A549 (cell line): ENCODE measurements around the gene FAM89A. TPM values are rescaled to one million over a fixed set of nuclear protein-coding genes. Genes with fewer than 3 reads are reported as not detected.

Experiments used
- ATAC-seq, 2 experiments: fragments of 200-7000 bp in 1 of 2; fragments of >200 bp in 1 of 2; cut with Nextera tagmentation in 1 of 2; cut with Tn5 transposase in 1 of 2; 3 replicates each; pipeline versions ENCODE4 v1.8.0 to v1.9.1; 2018 to 2020; ENCODE audit warnings: mild to moderate bottlenecking in 1 of 2, moderate library complexity in 1 of 2
- CTCF ChIA-PET: fragments of 300-600 bp; sonication (Branson Sonifier 250); formaldehyde crosslinking; extraction: SDS; loops from one replicate; lab custom pipeline; 2021; ENCODE audit warnings: antibody characterized with exemption, inconsistent platforms; lab: Yijun Ruan, JAX
- POLR2A ChIA-PET: fragments of 350-600 bp; formaldehyde crosslinking; extraction: SDS; loops from one replicate; lab custom pipeline; 2021; ENCODE audit warnings: antibody characterized with exemption, inconsistent platforms; lab: Yijun Ruan, JAX
- DNase-seq, 2 experiments: peaks; one replicate each; pipeline versions ENCODE4 v3.0.0 to v3.0.0-alpha.2; 2011 to 2016; ENCODE audit warnings: low read depth in 1 of 2, low spot score in 1 of 2
- FAIRE-seq: peaks from 2 replicates; lab custom pipeline; 2011; peaks lifted over from hg19 to GRCh38; lab: Jason Lieb, UNC
- H3K27ac ChIP-seq, 2 experiments: fragments of >200 bp; sonication (Bioruptor Twin); formaldehyde crosslinking; 3 replicates each; pipeline ENCODE4 v1.5.1; 2016 to 2017
- H3K4me1 ChIP-seq: fragments of >200 bp; sonication (Bioruptor Twin); formaldehyde crosslinking; 3 replicates; pipeline ENCODE4 v1.6.1; 2016
- H3K4me2 ChIP-seq: fragments of >200 bp; sonication (Bioruptor Twin); formaldehyde crosslinking; 3 replicates; pipeline ENCODE4 v1.6.1; 2016
- H3K4me3 ChIP-seq: fragments of >200 bp; sonication (Bioruptor Twin); formaldehyde crosslinking; 3 replicates; pipeline ENCODE4 v1.5.1; 2016
- H3K9me3 ChIP-seq: fragments of >200 bp; sonication (Bioruptor Twin); formaldehyde crosslinking; 3 replicates; pipeline ENCODE4 v1.6.1; 2016
- BHLHE40 ChIP-seq: IDR thresholded peaks from 2 replicates; pipeline ENCODE4 v1.6.1; 2012; ENCODE audit warnings: low read depth, low read length, inconsistent platforms
- CEBPB ChIP-seq, 2 experiments: fragments of >200 bp in 1 of 2; sonication (Bioruptor Twin) in 1 of 2; formaldehyde crosslinking in 1 of 2; IDR thresholded peaks; 2 replicates each; pipeline ENCODE4 v1.6.1; 2012 to 2016
- EHF ChIP-seq: fragments of 250-450 bp; sonication (Bioruptor Pico); IDR thresholded peaks from 2 replicates; pipeline ENCODE4 v1.5.0; 2020; ENCODE audit warnings: mild to moderate bottlenecking
- EHMT2 ChIP-seq: fragments of 200-600 bp; sonication (generic); IDR thresholded peaks from 2 replicates; pipeline ENCODE4 v1.6.1; 2016; ENCODE audit warnings: antibody characterized with exemption, low read depth, mild to moderate bottlenecking, moderate library complexity
- ELK1 ChIP-seq: fragments of 150-350 bp; IDR thresholded peaks from 2 replicates; pipeline ENCODE4 v1.6.1; 2014; ENCODE audit warnings: low read depth, mild to moderate bottlenecking, low read length
- EP300 ChIP-seq, 2 experiments: fragments of >200 bp; sonication (Bioruptor Twin); formaldehyde crosslinking; IDR thresholded peaks; 2 replicates in 1 of 2; 3 replicates in 1 of 2; pipeline ENCODE4 v1.6.1; 2016 to 2017
- FOSB ChIP-seq: fragments of 250-450 bp; sonication (Bioruptor Pico); IDR thresholded peaks from 2 replicates; pipeline ENCODE4 v1.5.0; 2020; ENCODE audit warnings: mild to moderate bottlenecking, moderate library complexity
- FOSL2 ChIP-seq, 2 experiments: fragments of 450-650 bp in 1 of 2; fragments of >200 bp in 1 of 2; sonication (Bioruptor Twin) in 1 of 2; formaldehyde crosslinking; IDR thresholded peaks; 2 replicates each; pipeline versions ENCODE4 v1.5.0 to v1.6.1; 2016 to 2020; ENCODE audit warnings: mild to moderate bottlenecking in 1 of 2, moderate library complexity in 1 of 2
- HDAC2 ChIP-seq: fragments of 200-600 bp; sonication (generic); IDR thresholded peaks from 2 replicates; pipeline ENCODE4 v1.6.1; 2016
- HEYL ChIP-seq: fragments of 250-450 bp; sonication (Bioruptor Pico); IDR thresholded peaks from 2 replicates; pipeline ENCODE4 v1.8.0; 2021; ENCODE audit warnings: mild to moderate bottlenecking, moderate library complexity
- HOXA7 ChIP-seq: fragments of 250-450 bp; sonication (Bioruptor Pico); IDR thresholded peaks from 2 replicates; pipeline ENCODE4 v1.5.0; 2020; ENCODE audit warnings: mild to moderate bottlenecking, moderate library complexity
- JUN ChIP-seq, 2 experiments: fragments of >200 bp; sonication (Bioruptor Twin); formaldehyde crosslinking; IDR thresholded peaks; 2 replicates in 1 of 2; 3 replicates in 1 of 2; pipeline ENCODE4 v1.6.1; 2016 to 2017
- MAFK ChIP-seq: fragments of 450-650 bp; IDR thresholded peaks from 2 replicates; pipeline ENCODE4 v1.6.1; 2014; ENCODE audit not compliant: partially characterized antibody
- MAX ChIP-seq: IDR thresholded peaks from 2 replicates; pipeline ENCODE4 v1.6.1; 2012
- MAZ ChIP-seq: fragments of 150-350 bp; IDR thresholded peaks from 2 replicates; pipeline ENCODE4 v1.6.1; 2014; ENCODE audit warnings: antibody characterized with exemption, low read depth, low read length, borderline replicate concordance
- MYC ChIP-seq: IDR thresholded peaks from 2 replicates; pipeline ENCODE4 v1.6.1; 2012; ENCODE audit warnings: mild to moderate bottlenecking, inconsistent platforms, low read length, improper control_type of control experiment, borderline replicate concordance
- NFE2L2 ChIP-seq: fragments of 150-350 bp; conservative IDR thresholded peaks from 2 replicates; pipeline ENCODE4 v1.6.1; 2014; ENCODE audit warnings: low read length
- PBX3 ChIP-seq: IDR thresholded peaks from 2 replicates; pipeline ENCODE4 v1.6.1; 2012
- POLR2A ChIP-seq: IDR thresholded peaks from 2 replicates; pipeline ENCODE4 v1.6.1; 2012; ENCODE audit warnings: mild to moderate bottlenecking, low read length
- RARB ChIP-seq: fragments of 250-450 bp; sonication (Bioruptor Pico); IDR thresholded peaks from 2 replicates; pipeline ENCODE4 v1.8.0; 2021; ENCODE audit warnings: mild to moderate bottlenecking, moderate library complexity
- RCOR1 ChIP-seq: fragments of 150-350 bp; IDR thresholded peaks from 2 replicates; pipeline ENCODE4 v1.6.1; 2014; ENCODE audit warnings: antibody characterized with exemption, low read length, low read depth
- REST ChIP-seq: fragments of 200-600 bp; sonication (generic); IDR thresholded peaks from 2 replicates; pipeline ENCODE4 v1.6.1; 2016; ENCODE audit warnings: antibody characterized with exemption, mild to moderate bottlenecking, moderate library complexity
- RNF2 ChIP-seq: fragments of 200-600 bp; sonication (generic); IDR thresholded peaks from 2 replicates; pipeline ENCODE4 v1.6.1; 2016; ENCODE audit warnings: low read depth, mild to moderate bottlenecking, antibody characterized with exemption, moderate library complexity, borderline replicate concordance
- SREBF2 ChIP-seq: fragments of 450-650 bp; IDR thresholded peaks from 2 replicates; pipeline ENCODE4 v1.6.1; 2014; ENCODE audit warnings: mild to moderate bottlenecking, moderate library complexity
- ZC3H11A ChIP-seq: fragments of 450-650 bp; IDR thresholded peaks from 2 replicates; pipeline ENCODE4 v1.6.1; 2014; ENCODE audit warnings: antibody characterized with exemption, mild to moderate bottlenecking
- ZFP36 ChIP-seq: fragments of 450-650 bp; IDR thresholded peaks from 2 replicates; pipeline ENCODE4 v1.6.1; 2014; ENCODE audit warnings: borderline replicate concordance; ENCODE audit not compliant: partially characterized antibody
- ZNF302 ChIP-seq: fragments of 250-450 bp; sonication (Bioruptor Pico); IDR thresholded peaks from 2 replicates; pipeline ENCODE4 v1.9.0; 2021; ENCODE audit warnings: inconsistent platforms, mild to moderate bottlenecking, moderate library complexity
- WGBS: methylation state at CpG from one replicate; pipeline ENCODE4 v1.1.6; 2017; ENCODE audit errors: missing lambda C conversion rate; 5-methylcytosine and 5-hydroxymethylcytosine counted together
- polyA plus RNA-seq, 4 experiments: library from polyadenylated mRNA; depleted of rRNA in 3 of 4; stranded (reverse); fragments of >200 nt; fragmentation: RNase III in 1 of 4; extraction: RNeasy Plus Mini Kit Qiagen cat#74134 plus additional on column Dnase treatment in 1 of 4; gene quantifications; 2 replicates in 3 of 4; 3 replicates in 1 of 4; pipeline ENCODE4 v1.2.3, GENCODE V29; 2011 to 2017

The FAM89A gene
- polyA plus RNA-seq, 2 of the 4 experiments (the other 2 are of a cell fraction) = 13.3 to 25.3 TPM

GRCh38 chr1:231019711-231020110 lies 20.3 kb downstream of the FAM89A start (continued):
- no peak for TF ChIP-seq NFE2L2
- no peak for TF ChIP-seq FOSB (CRISPR knock-in tag)
- TF ChIP-seq EP300 (IDR thresholded peaks at IDR 0.05) = no peak
- TF ChIP-seq HEYL (CRISPR knock-in tag) = no peak
- no peak for TF ChIP-seq RNF2

GRCh38 chr1:231016966-231017365 lies 23.1 kb downstream of the FAM89A start:
- TF ChIP-seq FOSL2 (IDR thresholded peaks at IDR 0.05) = no peak
- no peak for TF ChIP-seq FOSL2 (CRISPR knock-in tag; IDR thresholded peaks at IDR 0.05)
- no peak for TF ChIP-seq POLR2A
- no peak for TF ChIP-seq HOXA7 (CRISPR knock-in tag)
- TF ChIP-seq ZC3H11A = no peak
- TF ChIP-seq, all 56 proteins: peak for 0
- H3K9me3 ChIP-seq = no peaks in the 10 kb centered on the region
- no peaks in the 10 kb centered on the region for H3K4me1 ChIP-seq
- DNase-seq = no peak
- 81% methylated on average over 5 of the region's 5 CpGs for WGBS
- FAIRE-seq = no peak
- ATAC-seq = no peak
- ChIA-PET POLR2A (no interaction called here), CTCF (no interaction called here)
- no peak overlapping the region for H3K4me2 ChIP-seq
- no peak overlapping the region for H3K27ac ChIP-seq
- H3K4me3 ChIP-seq = no peak overlapping the region

- ChIA-PET POLR2A (no interaction called here), CTCF (interaction anchor here (1.1 to 1.4 kb wide), 2 partner anchors 27 to 199 kb away, joined by 3 to 6 read pairs; no protein-coding TSS in a partner anchor)
- FAIRE-seq (no peak), ATAC-seq (no peak), DNase-seq (no peak)
- H3K4me1 ChIP-seq = no peaks in the 10 kb centered on the region
- no peak overlapping the region for H3K27ac ChIP-seq
- 87% methylated on average over 6 of the region's 6 CpGs for WGBS
- no peak overlapping the region for H3K4me2 ChIP-seq
- no peaks in the 10 kb centered on the region for H3K9me3 ChIP-seq
- no peak for TF ChIP-seq EHMT2
- no peak for TF ChIP-seq ELK1
- TF ChIP-seq EHF = no peak
- no peak for TF ChIP-seq JUN (IDR thresholded peaks at IDR 0.05)
- no peak for TF ChIP-seq RCOR1
- no peak for TF ChIP-seq MYC
- TF ChIP-seq MAZ = no peak
- no peak for TF ChIP-seq REST
- TF ChIP-seq PBX3 = no peak
- no peak for TF ChIP-seq CEBPB (IDR thresholded peaks at IDR 0.05)
- TF ChIP-seq HDAC2 = no peak
- no peak for TF ChIP-seq POLR2A
- no peak for TF ChIP-seq EP300 (IDR thresholded peaks at IDR 0.05)
- no peak for TF ChIP-seq SREBF2
- TF ChIP-seq ZFP36 = no peak
- TF ChIP-seq MAFK = no peak
- TF ChIP-seq RARB = no peak
- TF ChIP-seq BHLHE40 = no peak
- TF ChIP-seq ZNF302 (CRISPR knock-in tag) = no peak
- no peak for TF ChIP-seq MAX
- TF ChIP-seq, all 56 proteins: peak for 0
- no peak overlapping the region for H3K4me3 ChIP-seq
These were observed 23.8 kb downstream of the FAM89A start for GRCh38 chr1:231016234-231016633.
